Vagina (tissue), 2 donors: ENCODE results near the gene FAM117A. TPM values are rescaled to one million over a fixed set of nuclear protein-coding genes. Genes with fewer than 3 reads are reported as not detected.

ENCODE experiments used
- DNase-seq, 2 donors: peaks; one replicate each; pipeline ENCODE4 v3.0.0-alpha.2; 2017; ENCODE audit errors: extremely low spot score in 2 of 2
- H3K27ac ChIP-seq: fragments of 200-600 bp; sonication (generic); one replicate; pipeline ENCODE4 v1.5.1; 2019
- H3K27me3 ChIP-seq: fragments of 200-600 bp; sonication (generic); one replicate; pipeline ENCODE4 v1.5.1; 2019
- H3K36me3 ChIP-seq, 2 donors: fragments of 200-600 bp; sonication (generic); one replicate each; pipeline ENCODE4 v1.5.1; 2017 to 2019
- H3K4me1 ChIP-seq: fragments of 200-600 bp; sonication (generic); one replicate; pipeline ENCODE4 v1.5.1; 2019
- H3K4me3 ChIP-seq, 2 donors: fragments of 200-600 bp; sonication (generic); 1 replicate in 1 of 2; 2 replicates in 1 of 2; pipeline ENCODE4 v1.5.1; 2016 to 2019
- H3K9me3 ChIP-seq: fragments of 200-600 bp; sonication (generic); one replicate; pipeline ENCODE4 v1.5.1; 2019
- CTCF ChIP-seq, 3 experiments: fragments of 450-650 bp in 2 of 3; fragments of 200-600 bp in 1 of 3; sonication (generic) in 1 of 3; IDR thresholded peaks; one replicate each; pipeline ENCODE4 v1.5.1; 2017 to 2019; ENCODE audit warnings: antibody characterized with exemption in 3 of 3, mild to moderate bottlenecking in 2 of 3, moderate library complexity in 2 of 3
- POLR2A ChIP-seq, 2 donors: fragments of 450-650 bp; IDR thresholded peaks; one replicate each; pipeline ENCODE4 v1.6.1; 2017; ENCODE audit warnings: antibody characterized with exemption in 2 of 2, mild to moderate bottlenecking in 2 of 2, moderate library complexity in 2 of 2
- POLR2AphosphoS5 ChIP-seq, 2 donors: sonication (generic); formaldehyde crosslinking; IDR thresholded peaks; one replicate each; pipeline ENCODE4 v1.9.0; 2017; ENCODE audit warnings: antibody characterized with exemption in 2 of 2, mild to moderate bottlenecking in 2 of 2, low read depth in 1 of 2; ENCODE audit not compliant: insufficient read depth in 1 of 2
- intact Hi-C: fragments of 100-400 bp; cut with DNase I; formaldehyde crosslinking; loops from one replicate; pipeline ENCODE4 v1.15.1; 2023
- total RNA-seq: library from RNA; depleted of rRNA; stranded (reverse); fragments of >200 nt; gene quantifications from one replicate; pipeline ENCODE4 v1.2.3, GENCODE V29; 2016

The FAM117A gene
- total RNA-seq, 1 donor from 2014 or later, result 15.7 TPM

DNA sequence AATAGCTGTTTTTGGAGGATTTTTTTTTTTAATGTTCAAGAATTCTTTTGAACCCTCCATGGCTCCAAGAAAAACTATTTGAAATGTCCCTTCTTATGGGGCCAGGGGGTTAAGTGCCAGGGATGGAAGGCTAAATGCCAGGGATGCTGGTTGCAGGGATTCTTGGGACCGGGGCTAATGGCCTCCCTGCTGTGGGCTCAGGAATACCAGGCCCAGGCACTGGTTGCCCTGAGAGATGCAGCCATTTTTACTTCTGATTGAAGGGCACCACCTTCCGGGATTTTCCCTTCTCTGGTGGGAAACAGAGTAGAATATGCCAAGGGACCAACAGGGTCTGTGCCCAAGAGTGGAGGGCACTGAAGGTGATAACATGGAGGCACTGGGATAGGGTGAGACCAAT lies 13.6 kb upstream of the FAM117A start:
- TF ChIP-seq POLR2A (IDR thresholded peaks at IDR 0.05), result no peak
- TF ChIP-seq CTCF (IDR thresholded peaks at IDR 0.05), result no peak
- TF ChIP-seq POLR2AphosphoS5 (IDR thresholded peaks at IDR 0.05; ENCODE audit: insufficient read depth in 1 of 2, low read depth in 1 of 2), result no peak
- H3K4me1 ChIP-seq, result peaks cover 19% of the 10 kb centered on the region

GRCh38 chr17:49776551-49777300 lies 12.8 kb upstream of the FAM117A start:
- DNase-seq, result no peak
- TF ChIP-seq POLR2A (IDR thresholded peaks at IDR 0.05) (no peak), POLR2AphosphoS5 (IDR thresholded peaks at IDR 0.05; ENCODE audit: insufficient read depth in 1 of 2, low read depth in 1 of 2) (no peak), CTCF (IDR thresholded peaks at IDR 0.05) (no peak)
- H3K27me3 ChIP-seq, result no peaks in the 10 kb centered on the region
- H3K9me3 ChIP-seq, result no peaks in the 10 kb centered on the region
- no peak overlapping the region for H3K4me3 ChIP-seq
- H3K27ac ChIP-seq, result peak overlapping the region; percentile 57
- intact Hi-C loops, result loop anchor here (5.0 kb wide), 1 partner anchor 69 kb away; the partner anchor contains the start of gene SLC35B1
- H3K36me3 ChIP-seq, result no peaks in the 10 kb centered on the region
- H3K4me1 ChIP-seq, result peaks cover 19% of the 10 kb centered on the region

More for the DNA sequence above, 13.6 kb upstream of the FAM117A start:
- Histone ChIP-seq H3K27ac (peak overlapping the region; percentile 57), H3K4me3 (no peak overlapping the region), H3K9me3 (no peaks in the 10 kb centered on the region), H3K36me3 (no peaks in the 10 kb centered on the region), H3K27me3 (no peaks in the 10 kb centered on the region)
- no peak for DNase-seq
- intact Hi-C loops, result loop anchor here (5.0 kb wide), 1 partner anchor 70 kb away; the partner anchor contains the start of gene SLC35B1

DNA sequence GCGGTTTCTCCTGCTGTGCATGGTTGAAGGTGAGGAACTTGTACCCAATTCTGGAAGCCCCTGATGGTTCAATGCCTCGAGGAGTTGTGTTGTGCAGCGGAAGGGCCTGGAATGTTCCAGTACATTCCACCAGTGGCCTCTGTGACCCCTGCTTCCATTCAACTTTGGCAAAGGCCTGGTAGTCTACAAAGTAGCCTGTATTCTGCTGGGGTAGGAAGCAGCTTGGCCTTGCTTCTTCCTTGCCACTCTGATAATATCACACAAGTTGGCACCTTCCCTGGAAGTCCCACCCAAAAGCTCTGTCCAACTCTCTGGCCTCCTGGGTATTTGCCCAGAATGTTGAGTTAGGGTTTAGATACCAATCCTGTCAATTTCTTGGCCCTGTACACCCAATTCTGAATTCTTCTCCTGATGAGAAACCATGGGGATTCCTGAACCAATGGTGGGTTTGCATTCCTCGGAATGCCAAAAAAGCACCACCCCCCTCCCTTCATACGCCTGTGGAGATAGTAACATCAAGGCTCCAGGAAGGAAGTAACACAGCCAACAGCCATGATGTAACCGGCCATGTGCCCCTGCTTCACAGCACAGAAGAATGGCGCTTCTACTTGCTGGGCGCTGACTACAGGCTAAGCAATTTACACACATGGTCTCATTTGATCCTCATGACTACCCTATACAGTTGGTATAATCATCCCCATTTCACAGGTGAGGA lies 11.8 kb upstream of the FAM117A start:
- intact Hi-C loops, result loop anchor here (5.0 kb wide), 1 partner anchor 68 kb away; the partner anchor contains the start of gene SLC35B1
- H3K27ac ChIP-seq, result peak overlapping the region; percentile 57
- no peak for DNase-seq
- TF ChIP-seq POLR2AphosphoS5 (IDR thresholded peaks at IDR 0.05; ENCODE audit: insufficient read depth in 1 of 2, low read depth in 1 of 2), result peak in 1 of 2 donors; percentile 42
- no peak for TF ChIP-seq POLR2A (IDR thresholded peaks at IDR 0.05)
- peaks cover 19% of the 10 kb centered on the region for H3K4me1 ChIP-seq
- H3K4me3 ChIP-seq, result no peak overlapping the region
- no peaks in the 10 kb centered on the region for H3K27me3 ChIP-seq
- no peaks in the 10 kb centered on the region for H3K36me3 ChIP-seq
- no peaks in the 10 kb centered on the region for H3K9me3 ChIP-seq

- Histone ChIP-seq H3K36me3 (no peaks in the 10 kb centered on the region), H3K4me3 (no peak overlapping the region), H3K27me3 (no peaks in the 10 kb centered on the region), H3K27ac (no peak overlapping the region), H3K9me3 (no peaks in the 10 kb centered on the region), H3K4me1 (peaks cover 21% of the 10 kb centered on the region)
- intact Hi-C loops, result no loop called here
- TF ChIP-seq POLR2AphosphoS5 (IDR thresholded peaks at IDR 0.05; ENCODE audit: insufficient read depth in 1 of 2, low read depth in 1 of 2) (no peak), CTCF (IDR thresholded peaks at IDR 0.05) (no peak), POLR2A (IDR thresholded peaks at IDR 0.05) (no peak)
- no peak for DNase-seq
Measured at GRCh38 chr17:49766918-49767530, 3.1 kb upstream of the FAM117A start.

GRCh38 chr17:49764559-49765180 lies 739 bp upstream of the FAM117A start:
- no peaks in the 10 kb centered on the region for H3K36me3 ChIP-seq
- no peaks in the 10 kb centered on the region for H3K9me3 ChIP-seq
- TF ChIP-seq POLR2AphosphoS5 (IDR thresholded peaks at IDR 0.05; ENCODE audit: insufficient read depth in 1 of 2, low read depth in 1 of 2) (no peak), CTCF (IDR thresholded peaks at IDR 0.05) (no peak), POLR2A (IDR thresholded peaks at IDR 0.05) (no peak)
- no peak for DNase-seq
- H3K27ac ChIP-seq, result peak overlapping the region; percentile 30
- H3K4me3 ChIP-seq, result peak overlapping the region; percentile 67 to 92
- intact Hi-C loops, result no loop called here
- no peaks in the 10 kb centered on the region for H3K27me3 ChIP-seq
- H3K4me1 ChIP-seq, result peaks cover 34% of the 10 kb centered on the region
